Hematopoietic multipotent progenitor cell treated with erythropoietin and hydrocortisone succinate and interleukin-3 and kit ligand, for 8 days (in vitro differentiated cells): Measurements from ENCODE around the gene RALY.
"Not testable (repeated sequence)": the region's sequence is repeated elsewhere in the genome, so short reads cannot be mapped to it uniquely, and the experiment has no call there.

ENCODE experiments used
- DNase-seq: peaks from one replicate; pipeline ENCODE4 v3.0.0-alpha.2; 2015

RALY gene

GRCh38 chr20:34111702-34112599 lies 118.2 kb downstream of the RALY start, which contains the start of gene EIF2S2:
Gene EIF2S2 (minus strand): TSS chr20:34112243. CDS start chr20:34112110, 133 bp downstream.
- DNase-seq, result peak; percentile 98

- DNase-seq, result peak; percentile 54
Observed at GRCh38 chr20:34112600-34113101, 118.9 kb downstream of the RALY start.

GRCh38 chr20:34114809-34115208 lies 121.1 kb downstream of the RALY start:
- no peak for DNase-seq

GRCh38 chr20:34115232-34115631 lies 121.5 kb downstream of the RALY start:
- DNase-seq, result no peak

DNA sequence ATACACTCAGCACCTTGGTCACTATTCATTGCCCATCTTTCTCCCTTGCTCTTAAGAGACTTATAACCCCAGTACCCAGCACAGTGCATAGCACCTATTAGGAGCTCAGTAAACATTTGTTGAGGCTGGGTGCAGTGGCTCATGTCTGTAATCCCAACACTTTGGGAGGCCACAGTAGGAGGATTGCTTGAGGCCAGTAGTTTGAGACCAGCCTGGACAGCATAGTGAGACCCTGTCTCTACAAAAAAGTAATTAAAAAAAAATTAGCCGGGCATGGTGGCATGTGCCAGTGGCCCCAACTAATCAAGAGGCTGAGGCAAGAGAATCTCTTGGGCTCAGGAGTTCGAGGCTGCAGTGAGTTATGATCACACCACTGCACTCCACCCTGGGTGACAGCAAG lies 126.5 kb downstream of the RALY start:
- DNase-seq, result no peak

DNA sequence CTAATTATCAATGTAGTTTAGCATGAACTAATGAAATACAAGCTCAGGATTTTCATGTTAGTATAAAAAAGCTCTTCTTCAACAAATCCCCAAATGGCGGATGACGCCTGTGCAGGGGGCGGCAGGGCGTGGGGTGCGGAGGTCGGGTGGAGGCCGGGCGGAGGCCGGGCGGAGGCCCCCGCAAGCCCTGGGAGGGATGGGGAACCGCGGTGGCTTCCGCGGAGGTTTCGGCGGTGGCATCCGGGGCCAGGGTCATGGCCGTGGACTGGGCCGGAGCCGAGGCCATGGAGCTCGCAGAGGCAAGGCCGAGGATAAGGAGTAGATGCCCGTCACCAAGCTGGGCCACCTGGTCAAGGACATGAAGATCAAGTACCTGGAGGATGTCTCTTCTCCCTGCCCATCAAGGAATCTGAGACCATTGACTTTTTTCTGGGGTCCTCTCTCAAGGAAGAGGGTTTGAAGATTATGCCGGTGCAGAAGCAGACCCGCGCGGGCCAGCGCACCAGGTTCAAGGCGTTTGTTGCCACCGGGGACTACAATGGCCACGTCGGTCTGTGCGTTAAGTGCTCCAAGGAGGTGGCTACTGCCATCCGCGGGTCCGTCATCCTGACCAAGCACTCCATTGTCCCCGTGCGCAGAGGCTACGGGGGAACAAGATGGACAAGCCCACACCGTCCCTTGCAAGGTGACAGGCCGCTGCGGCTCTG lies 128.7 kb downstream of the RALY start:
- no peak for DNase-seq

- no peak for DNase-seq
Observed at GRCh38 chr20:34123309-34123708, 129.6 kb downstream of the RALY start.

DNA sequence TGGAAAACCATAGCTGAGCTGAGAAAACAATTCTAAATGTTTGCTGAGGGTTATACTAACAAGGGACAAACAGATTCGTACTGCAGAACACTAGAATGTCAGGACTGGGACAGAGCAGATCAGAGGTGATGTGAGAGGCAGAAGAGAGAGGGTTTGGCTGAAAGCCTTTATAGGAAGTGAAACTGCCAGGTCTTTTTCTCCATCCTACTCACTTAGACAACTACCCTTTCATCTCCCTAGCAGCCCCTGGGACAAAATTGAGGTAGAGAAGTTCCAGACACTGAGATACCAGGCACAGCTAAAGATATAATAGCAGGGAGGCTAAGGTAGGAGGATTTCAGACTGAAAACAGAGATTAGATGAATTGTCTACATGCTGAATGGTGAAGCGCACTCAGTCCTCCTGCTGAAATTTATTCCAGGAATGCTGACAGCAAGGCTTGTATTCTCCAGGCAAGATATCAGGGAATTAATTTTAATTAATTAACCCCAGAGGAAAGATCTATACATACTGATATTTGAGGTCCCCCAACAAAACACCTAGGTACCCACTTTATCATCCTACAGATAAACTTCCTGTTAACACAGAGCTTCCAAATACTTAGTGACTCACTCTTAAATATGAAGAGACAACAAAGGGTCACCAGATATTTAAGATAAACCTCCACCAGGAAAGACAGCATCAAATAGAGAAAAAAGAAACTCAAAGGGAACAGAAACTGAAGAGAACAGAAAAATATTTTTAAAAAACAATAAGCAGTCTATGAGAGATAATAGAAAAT lies 130.9 kb downstream of the RALY start:
- no peak for DNase-seq

- peak; percentile 77 for DNase-seq
Observed at GRCh38 chr20:34127792-34128191, 134.1 kb downstream of the RALY start.

GRCh38 chr20:34129518-34130162 lies 135.9 kb downstream of the RALY start:
- DNase-seq, result peak; percentile 87

GRCh38 chr20:34131491-34131890 lies 137.8 kb downstream of the RALY start:
- no peak for DNase-seq

- not testable (repeated sequence) for DNase-seq
Observed at GRCh38 chr20:34132491-34132890, 138.8 kb downstream of the RALY start.

GRCh38 chr20:34132943-34133342 lies 139.2 kb downstream of the RALY start:
- DNase-seq, result not testable (repeated sequence)

GRCh38 chr20:34133365-34133860 lies 139.7 kb downstream of the RALY start:
- DNase-seq, result not testable (repeated sequence)
